Measurements from ENCODE around the gene FADS3.
A peak's percentile ranks its signal among the peaks of the same experiment; 100 is the strongest.

FADS3 gene

GRCh38 chr11:61907282-61907681 is 15.9 kb upstream of the FADS3 start:
- Mint-ChIP-seq H3K36me3 (ENCODE audit: low read depth) (no peaks in the 10 kb centered on the region), H3K27ac (peak overlapping the region; percentile 77), H3K4me1 (peaks cover 63% of the 10 kb centered on the region), H3K27me3 (ENCODE audit: low read depth, poor library complexity) (no peaks in the 10 kb centered on the region), H3K4me3 (no peak overlapping the region), H3K9me3 (no peaks in the 10 kb centered on the region)
- no peak for DNase-seq
- TF ChIP-seq CTCF (IDR thresholded peaks at IDR 0.05): no peak

- Mint-ChIP-seq H3K36me3 (ENCODE audit: low read depth) (no peaks in the 10 kb centered on the region), H3K27me3 (ENCODE audit: low read depth, poor library complexity) (no peaks in the 10 kb centered on the region), H3K4me1 (peaks cover 58% of the 10 kb centered on the region), H3K4me3 (no peak overlapping the region), H3K27ac (no peak overlapping the region), H3K9me3 (no peaks in the 10 kb centered on the region)
- no peak for DNase-seq
- TF ChIP-seq CTCF (IDR thresholded peaks at IDR 0.05): no peak
These were observed 15.2 kb upstream of the FADS3 start for GRCh38 chr11:61906522-61906909.

GRCh38 chr11:61905801-61906521 is 14.6 kb upstream of the FADS3 start:
- no peak for DNase-seq

DNA sequence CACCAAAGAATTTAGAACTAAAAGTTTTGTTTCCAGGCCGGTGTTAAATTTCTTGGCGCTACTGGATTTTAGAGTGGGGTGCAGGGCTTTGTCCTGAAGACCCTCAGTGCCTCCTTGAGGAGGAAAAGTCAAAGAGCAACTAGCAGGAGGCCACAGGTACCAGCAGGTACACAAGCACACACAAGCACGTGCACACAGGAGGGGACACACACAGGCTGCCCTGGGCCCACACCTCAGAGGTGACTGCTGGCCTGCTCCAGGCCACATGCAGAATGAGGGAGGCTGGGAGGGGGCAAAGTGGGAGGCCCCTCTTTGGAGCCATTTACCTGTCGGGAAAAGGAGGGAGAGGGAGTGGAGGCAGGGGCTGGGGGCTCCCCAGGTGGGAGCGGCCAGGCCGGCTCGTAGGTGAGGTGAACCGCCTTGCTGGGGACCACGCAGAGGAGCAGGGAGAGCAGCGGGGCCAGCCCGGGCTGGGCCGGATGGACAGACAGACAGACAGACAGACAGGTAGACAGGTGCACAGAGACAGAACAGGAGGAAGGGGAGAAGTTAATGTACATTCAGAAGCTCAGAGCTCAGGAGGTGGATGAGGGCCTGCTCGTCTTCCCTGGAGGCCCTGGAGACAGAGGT is 13.8 kb upstream of the FADS3 start:
- DNase-seq: no peak
- Mint-ChIP-seq H3K4me3 (no peak overlapping the region), H3K36me3 (ENCODE audit: low read depth) (no peaks in the 10 kb centered on the region), H3K27ac (no peak overlapping the region), H3K27me3 (ENCODE audit: low read depth, poor library complexity) (no peaks in the 10 kb centered on the region), H3K9me3 (no peaks in the 10 kb centered on the region), H3K4me1 (peaks cover 47% of the 10 kb centered on the region)
- no peak for TF ChIP-seq CTCF (IDR thresholded peaks at IDR 0.05)

More at GRCh38 chr11:61905801-61906521, 14.6 kb upstream of the FADS3 start:
- peaks cover 52% of the 10 kb centered on the region for H3K4me1 Mint-ChIP-seq
- H3K27ac Mint-ChIP-seq: no peak overlapping the region
- no peaks in the 10 kb centered on the region for H3K36me3 Mint-ChIP-seq (ENCODE audit: low read depth)
- H3K9me3 Mint-ChIP-seq: no peaks in the 10 kb centered on the region
- H3K27me3 Mint-ChIP-seq (ENCODE audit: low read depth, poor library complexity): no peaks in the 10 kb centered on the region
- H3K4me3 Mint-ChIP-seq: no peak overlapping the region
- no peak for TF ChIP-seq CTCF (IDR thresholded peaks at IDR 0.05)

GRCh38 chr11:61904539-61905048 is 13.2 kb upstream of the FADS3 start:
- Mint-ChIP-seq H3K27me3 (ENCODE audit: low read depth, poor library complexity) (no peaks in the 10 kb centered on the region), H3K9me3 (no peaks in the 10 kb centered on the region), H3K4me3 (peak overlapping the region; percentile 47), H3K36me3 (ENCODE audit: low read depth) (no peaks in the 10 kb centered on the region), H3K27ac (no peak overlapping the region), H3K4me1 (peaks cover 46% of the 10 kb centered on the region)
- DNase-seq: peak; percentile 82
- no peak for TF ChIP-seq CTCF (IDR thresholded peaks at IDR 0.05)

Data from nephron progenitor cell (in vitro differentiated cells).